Measurements from ENCODE around the gene GPBAR1. TPM values are rescaled to one million over a fixed set of nuclear protein-coding genes. Genes with fewer than 3 reads are reported as not detected.
A peak's percentile ranks its signal among the peaks of the same experiment; 100 is the strongest.
"Not testable (repeated sequence)": the region's sequence is repeated elsewhere in the genome, so short reads cannot be mapped to it uniquely, and the experiment has no call there.

The GPBAR1 gene
- total and polyA plus RNA-seq, 9 donors: 0.28 to 3.8 (median 2.1) TPM

DNA sequence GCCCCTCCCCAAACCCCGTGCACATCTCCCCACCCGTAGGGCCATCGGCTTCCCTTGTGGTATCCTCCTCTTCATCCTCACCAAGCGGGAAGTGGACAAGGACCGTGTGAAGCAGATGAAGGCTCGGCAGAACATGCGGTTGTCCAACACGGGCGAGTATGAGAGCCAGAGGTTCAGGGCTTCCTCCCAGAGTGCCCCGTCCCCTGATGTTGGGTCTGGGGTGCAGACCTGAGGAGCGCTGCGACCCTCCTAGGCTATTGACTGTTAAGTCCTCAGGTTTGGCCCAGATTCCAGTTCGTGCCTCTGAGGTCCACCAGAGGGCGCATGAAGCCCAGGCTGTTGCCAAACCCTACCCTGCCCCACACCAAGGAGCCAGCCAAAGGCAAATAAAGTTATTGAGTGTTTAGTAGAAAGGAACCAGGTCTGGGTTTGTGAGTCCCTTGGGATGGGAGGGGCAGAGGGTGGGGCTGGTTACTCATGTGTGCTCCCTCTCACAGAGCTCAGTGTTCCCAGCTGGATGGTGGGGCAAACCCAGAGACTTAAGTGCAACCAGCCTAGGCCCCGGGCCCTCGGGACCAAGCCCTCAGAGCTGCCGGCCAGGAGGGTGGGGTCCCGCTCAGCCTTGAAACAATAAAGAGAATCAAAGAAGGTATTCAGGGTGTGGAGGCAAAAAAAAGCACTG lies 11.9 kb downstream of the GPBAR1 start:
- peak; percentile 79 to 87 (median 83) for DNase-seq
- intact Hi-C loops (cut with DNase I): loop anchor here in 2 of 4 donors (10.0 kb wide), 2 partner anchors 192 to 382 kb away; partner anchors contain the start of genes BCS1L (in 1 of the 2) and ZNF142 (in 1 of the 2)
- no peak overlapping the region for H3K4me3 ChIP-seq
- peak overlapping the region; percentile 11 to 41 for H3K27ac ChIP-seq
- TF ChIP-seq EP300 (IDR thresholded peaks at IDR 0.05) (no peak), POLR2A (IDR thresholded peaks at IDR 0.05) (peak; percentile 7)
- TF ChIP-seq, protein P1, sequence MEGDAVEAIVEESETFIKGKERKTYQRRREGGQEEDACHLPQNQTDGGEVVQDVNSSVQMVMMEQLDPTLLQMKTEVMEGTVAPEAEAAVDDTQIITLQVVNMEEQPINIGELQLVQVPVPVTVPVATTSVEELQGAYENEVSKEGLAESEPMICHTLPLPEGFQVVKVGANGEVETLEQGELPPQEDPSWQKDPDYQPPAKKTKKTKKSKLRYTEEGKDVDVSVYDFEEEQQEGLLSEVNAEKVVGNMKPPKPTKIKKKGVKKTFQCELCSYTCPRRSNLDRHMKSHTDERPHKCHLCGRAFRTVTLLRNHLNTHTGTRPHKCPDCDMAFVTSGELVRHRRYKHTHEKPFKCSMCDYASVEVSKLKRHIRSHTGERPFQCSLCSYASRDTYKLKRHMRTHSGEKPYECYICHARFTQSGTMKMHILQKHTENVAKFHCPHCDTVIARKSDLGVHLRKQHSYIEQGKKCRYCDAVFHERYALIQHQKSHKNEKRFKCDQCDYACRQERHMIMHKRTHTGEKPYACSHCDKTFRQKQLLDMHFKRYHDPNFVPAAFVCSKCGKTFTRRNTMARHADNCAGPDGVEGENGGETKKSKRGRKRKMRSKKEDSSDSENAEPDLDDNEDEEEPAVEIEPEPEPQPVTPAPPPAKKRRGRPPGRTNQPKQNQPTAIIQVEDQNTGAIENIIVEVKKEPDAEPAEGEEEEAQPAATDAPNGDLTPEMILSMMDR (IDR thresholded peaks at IDR 0.05): peak; percentile 60 to 89 (median 81)
- no peaks in the 10 kb centered on the region for H3K9me3 ChIP-seq
- 17 to 22% (median 21%) methylated on average over 14 to 18 of the region's 18 CpGs for WGBS, 3 donors
- no peaks in the 10 kb centered on the region for H3K27me3 ChIP-seq
- peaks cover 10% of the 10 kb centered on the region for H3K4me1 ChIP-seq (ENCODE audit: insufficient read depth)
- no peaks in the 10 kb centered on the region for H3K36me3 ChIP-seq

DNA sequence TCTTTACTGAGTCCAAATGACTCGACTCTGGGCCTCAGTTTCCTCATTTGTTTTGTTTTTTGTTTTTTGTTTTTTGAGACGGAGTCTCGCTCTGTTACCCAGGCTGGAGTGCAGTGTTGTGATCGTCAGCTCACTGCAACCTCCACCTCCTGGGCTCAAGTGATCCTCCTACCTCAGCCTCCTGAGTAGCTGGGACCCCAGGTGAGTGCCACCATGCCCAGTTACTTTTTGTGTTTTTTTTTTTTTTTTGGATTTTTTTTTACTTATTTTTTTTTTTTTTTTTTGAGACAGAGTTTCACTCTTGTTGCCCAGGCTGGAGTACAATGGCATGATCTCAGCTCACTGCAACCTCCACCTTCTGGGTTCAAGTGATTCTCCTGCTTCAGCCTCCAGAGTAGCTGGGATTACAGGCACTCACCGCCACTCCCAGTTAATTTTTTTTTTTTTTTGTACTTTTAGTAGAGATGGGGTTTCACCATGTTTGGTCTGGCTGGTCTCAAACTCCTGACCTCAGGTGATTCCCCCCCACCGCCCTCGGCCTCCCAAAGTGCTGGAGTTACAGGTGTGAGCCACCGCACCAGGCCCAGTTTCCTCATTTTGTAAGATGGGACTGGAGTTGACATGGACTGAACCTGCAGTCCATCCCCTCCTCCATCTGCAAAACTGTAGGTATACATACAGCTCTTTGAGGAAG lies 12.5 kb downstream of the GPBAR1 start:
- not testable (repeated sequence) for H3K27me3 ChIP-seq; H3K4me3 ChIP-seq; H3K9me3 ChIP-seq; H3K36me3 ChIP-seq; H3K4me1 ChIP-seq (ENCODE audit: insufficient read depth); DNase-seq
- H3K27ac ChIP-seq: peak overlapping the region in 1 of 2 donors; percentile 41
- 82 to 88% (median 84%) methylated on average over 8 of the region's 8 CpGs for WGBS, 3 donors
- intact Hi-C loops (cut with DNase I): loop anchor here in 2 of 4 donors (10.0 kb wide), 2 partner anchors 191 to 381 kb away; partner anchors contain the start of genes BCS1L (in 1 of the 2) and ZNF142 (in 1 of the 2)

DNA sequence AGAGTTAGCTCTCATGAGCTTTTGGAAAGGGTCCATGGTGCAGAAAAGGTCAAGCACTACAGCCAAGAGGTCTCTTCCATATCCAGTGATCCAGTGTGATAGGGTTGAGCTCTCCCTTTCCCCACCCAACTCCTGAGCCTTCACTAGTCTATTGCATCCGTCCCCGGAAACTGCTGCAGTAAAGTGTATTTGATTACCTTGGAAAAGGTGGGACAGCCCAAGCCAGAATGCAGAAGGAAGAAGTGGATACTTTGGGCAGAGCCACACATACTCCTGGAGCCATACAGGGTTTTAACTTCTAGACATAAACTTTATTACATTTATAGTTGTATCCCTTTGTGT lies 13.1 kb downstream of the GPBAR1 start:
- 83 to 85% (median 85%) methylated on average over 2 of the region's 2 CpGs for WGBS, 3 donors

DNA sequence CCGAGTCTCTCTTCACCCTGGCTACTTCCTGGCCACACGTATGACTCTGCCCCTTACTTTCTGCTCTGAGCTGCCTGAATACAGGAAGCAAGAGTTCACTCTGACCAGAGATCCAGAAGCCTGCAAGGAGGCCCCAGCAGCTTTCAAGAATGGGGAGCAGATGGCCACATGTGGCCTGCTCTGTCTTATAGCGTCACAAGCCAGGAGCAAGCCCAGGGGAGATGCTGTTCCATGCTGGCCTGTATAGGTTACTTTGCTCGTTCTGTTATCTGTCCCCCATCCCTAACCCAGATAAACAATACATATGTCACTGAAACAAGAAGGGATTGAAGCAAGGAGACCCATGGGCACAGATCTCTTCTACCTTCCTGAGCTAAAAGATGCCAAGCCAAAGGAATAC lies 13.8 kb downstream of the GPBAR1 start:
- H3K27ac ChIP-seq: no peak overlapping the region
- no peaks in the 10 kb centered on the region for H3K27me3 ChIP-seq
- peaks cover 6% of the 10 kb centered on the region for H3K4me1 ChIP-seq (ENCODE audit: insufficient read depth)
- intact Hi-C loops (cut with DNase I): loop anchor here in 2 of 4 donors (10.0 kb wide), 2 partner anchors 190 to 380 kb away; partner anchors contain the start of genes BCS1L (in 1 of the 2) and ZNF142 (in 1 of the 2)
- no peaks in the 10 kb centered on the region for H3K36me3 ChIP-seq
- 63 to 67% (median 65%) methylated on average over 4 of the region's 4 CpGs for WGBS, 3 donors
- no peak overlapping the region for H3K4me3 ChIP-seq
- H3K9me3 ChIP-seq: no peaks in the 10 kb centered on the region
- DNase-seq: no peak
- no peak for TF ChIP-seq POLR2A (IDR thresholded peaks at IDR 0.05)
- TF ChIP-seq EP300 (IDR thresholded peaks at IDR 0.05): no peak
- TF ChIP-seq, protein P1 (IDR thresholded peaks at IDR 0.05): no peak

More for the DNA sequence above, 13.1 kb downstream of the GPBAR1 start:
- TF ChIP-seq EP300 (IDR thresholded peaks at IDR 0.05) (no peak), POLR2A (IDR thresholded peaks at IDR 0.05) (no peak)
- TF ChIP-seq, protein P1 (IDR thresholded peaks at IDR 0.05): no peak
- peaks cover 10% of the 10 kb centered on the region for H3K4me1 ChIP-seq (ENCODE audit: insufficient read depth)
- no peaks in the 10 kb centered on the region for H3K9me3 ChIP-seq
- no peaks in the 10 kb centered on the region for H3K27me3 ChIP-seq
- no peak for DNase-seq
- H3K4me3 ChIP-seq: no peak overlapping the region
- intact Hi-C loops (cut with DNase I): loop anchor here in 2 of 4 donors (10.0 kb wide), 2 partner anchors 191 to 381 kb away; partner anchors contain the start of genes BCS1L (in 1 of the 2) and ZNF142 (in 1 of the 2)
- no peaks in the 10 kb centered on the region for H3K36me3 ChIP-seq
- H3K27ac ChIP-seq: no peak overlapping the region

All from ovary (tissue), 9 donors.